ENCODE data around the gene CAND2.
A peak's percentile ranks its signal among the peaks of the same experiment; 100 is the strongest.

The CAND2 gene

GRCh38 chr3:12807601-12808359 is 11.3 kb downstream of the CAND2 start:
- no peak for DNase-seq

DNA sequence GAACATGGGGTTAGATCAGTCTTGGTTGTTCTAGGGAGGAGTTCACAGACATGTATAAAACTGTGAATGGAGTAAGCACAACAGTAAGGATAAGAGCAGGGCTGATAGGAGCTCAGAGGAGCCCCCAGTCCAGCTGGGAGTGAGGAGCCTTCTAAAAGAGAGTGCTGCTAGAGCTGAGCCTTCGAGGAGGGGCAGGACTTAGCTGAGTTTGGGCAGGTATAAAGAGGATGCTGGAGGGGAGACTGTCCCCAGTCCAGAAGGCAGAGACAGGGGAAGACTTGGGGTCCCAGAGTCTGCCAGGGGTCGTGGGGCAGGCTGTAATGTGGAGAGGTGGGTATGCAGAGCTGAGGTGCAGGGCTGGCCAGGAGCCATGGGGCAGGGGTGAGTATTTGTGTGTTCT is 12.1 kb downstream of the CAND2 start:
- no peak for DNase-seq

DNA sequence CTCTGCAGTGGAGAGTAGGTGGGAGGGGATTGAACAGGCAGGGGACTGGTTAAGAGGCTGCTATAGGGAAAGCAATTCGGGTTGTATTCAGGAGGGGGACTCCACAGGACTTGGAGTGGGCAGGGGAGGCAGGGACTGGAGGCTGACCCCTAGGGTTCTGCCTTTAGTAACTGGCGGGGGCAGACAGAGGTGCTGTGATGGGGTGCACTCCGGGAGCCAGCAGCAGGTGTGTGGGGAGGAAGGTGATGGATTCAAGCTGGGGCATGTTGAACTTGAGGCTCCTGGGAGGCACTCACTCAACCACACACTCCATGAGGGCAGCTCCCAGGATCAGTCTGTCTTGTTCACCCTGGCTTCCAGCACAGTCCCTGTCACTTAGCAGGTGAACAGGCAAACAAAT is 12.5 kb downstream of the CAND2 start:
- no peak for DNase-seq

GRCh38 chr3:12809435-12809834 is 13.0 kb downstream of the CAND2 start:
- no peak for DNase-seq

- peak; percentile 91 for DNase-seq
Observed at GRCh38 chr3:12810013-12810780, 13.7 kb downstream of the CAND2 start.

DNA sequence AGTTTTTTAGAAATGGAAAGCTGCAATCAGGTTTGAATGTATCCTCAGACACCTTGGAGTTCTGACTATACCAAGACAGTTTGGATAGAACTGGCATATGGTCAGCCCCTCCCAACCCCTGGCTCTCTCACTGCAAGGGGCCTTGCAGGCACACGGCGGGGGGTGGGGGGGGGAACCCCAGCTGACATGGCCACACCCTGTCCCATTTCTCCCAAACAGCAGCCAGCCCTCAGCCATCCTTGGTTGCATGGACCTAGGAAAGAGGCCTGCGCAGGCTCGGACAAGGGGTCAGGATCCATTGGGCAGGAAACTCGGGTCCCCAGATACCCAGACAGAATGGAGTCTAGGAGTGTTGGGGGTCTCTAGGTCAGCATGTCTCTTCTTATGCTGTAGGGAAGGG is 14.5 kb downstream of the CAND2 start:
- DNase-seq = no peak

GRCh38 chr3:12812812-12813211 is 16.3 kb downstream of the CAND2 start:
- no peak for DNase-seq

- DNase-seq = no peak
Observed at GRCh38 chr3:12813967-12814366, 17.5 kb downstream of the CAND2 start.

GRCh38 chr3:12815078-12815477 is 18.6 kb downstream of the CAND2 start:
- no peak for DNase-seq

- no peak for DNase-seq
Observed at GRCh38 chr3:12815719-12816118, 19.2 kb downstream of the CAND2 start.

- no peak for DNase-seq
Observed at GRCh38 chr3:12816521-12817342, 20.3 kb downstream of the CAND2 start.

GRCh38 chr3:12817343-12817710 is 20.8 kb downstream of the CAND2 start:
- DNase-seq = no peak

DNA sequence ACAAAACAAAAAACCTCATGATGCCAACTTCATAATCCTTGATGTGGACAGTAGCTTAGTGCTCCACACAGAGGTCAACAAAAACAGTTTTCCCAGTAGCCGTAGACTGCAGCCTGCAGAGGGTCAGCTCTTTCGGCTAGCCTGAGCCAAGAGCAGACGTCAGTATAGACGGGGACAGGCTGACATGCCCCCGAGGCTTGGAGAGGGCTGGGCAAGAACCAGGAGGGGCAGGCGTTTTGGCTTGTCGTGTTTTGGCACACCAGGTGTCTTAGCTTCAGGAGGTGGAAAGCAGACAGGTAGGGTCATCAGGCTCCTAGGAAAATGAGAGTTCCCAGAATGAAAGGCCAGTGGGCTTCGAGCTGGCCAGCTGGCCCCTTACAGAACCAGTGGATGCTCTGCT is 21.8 kb downstream of the CAND2 start:
- no peak for DNase-seq

GRCh38 chr3:12818773-12819172 is 22.3 kb downstream of the CAND2 start:
- no peak for DNase-seq

GRCh38 chr3:12822725-12823373 is 26.4 kb downstream of the CAND2 start:
- DNase-seq = no peak

GRCh38 chr3:12824299-12824698 is 27.8 kb downstream of the CAND2 start:
- DNase-seq = no peak

DNA sequence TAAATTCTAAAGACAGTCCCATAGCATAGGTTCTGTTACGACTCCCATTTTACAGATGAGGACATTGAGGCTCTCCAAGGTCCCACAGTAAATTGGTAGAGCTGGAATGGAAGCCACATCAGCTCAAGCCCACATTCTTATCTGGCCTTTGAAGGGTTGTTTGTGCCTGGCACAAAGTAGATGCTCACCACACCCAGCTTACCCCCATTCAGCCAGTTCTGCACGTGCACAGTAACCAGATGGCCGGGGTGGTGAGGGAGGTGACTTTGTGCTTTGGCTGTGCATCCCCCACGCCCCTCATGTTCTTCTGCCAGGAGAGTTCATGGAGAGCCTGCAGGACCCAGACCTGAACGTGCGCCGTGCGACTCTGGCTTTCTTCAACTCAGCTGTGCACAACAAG is 28.7 kb downstream of the CAND2 start:
- no peak for DNase-seq

- DNase-seq = no peak
Observed at GRCh38 chr3:12828751-12829150, 32.3 kb downstream of the CAND2 start.

- no peak for DNase-seq
Observed at GRCh38 chr3:12829404-12829803, 32.9 kb downstream of the CAND2 start.

DNA sequence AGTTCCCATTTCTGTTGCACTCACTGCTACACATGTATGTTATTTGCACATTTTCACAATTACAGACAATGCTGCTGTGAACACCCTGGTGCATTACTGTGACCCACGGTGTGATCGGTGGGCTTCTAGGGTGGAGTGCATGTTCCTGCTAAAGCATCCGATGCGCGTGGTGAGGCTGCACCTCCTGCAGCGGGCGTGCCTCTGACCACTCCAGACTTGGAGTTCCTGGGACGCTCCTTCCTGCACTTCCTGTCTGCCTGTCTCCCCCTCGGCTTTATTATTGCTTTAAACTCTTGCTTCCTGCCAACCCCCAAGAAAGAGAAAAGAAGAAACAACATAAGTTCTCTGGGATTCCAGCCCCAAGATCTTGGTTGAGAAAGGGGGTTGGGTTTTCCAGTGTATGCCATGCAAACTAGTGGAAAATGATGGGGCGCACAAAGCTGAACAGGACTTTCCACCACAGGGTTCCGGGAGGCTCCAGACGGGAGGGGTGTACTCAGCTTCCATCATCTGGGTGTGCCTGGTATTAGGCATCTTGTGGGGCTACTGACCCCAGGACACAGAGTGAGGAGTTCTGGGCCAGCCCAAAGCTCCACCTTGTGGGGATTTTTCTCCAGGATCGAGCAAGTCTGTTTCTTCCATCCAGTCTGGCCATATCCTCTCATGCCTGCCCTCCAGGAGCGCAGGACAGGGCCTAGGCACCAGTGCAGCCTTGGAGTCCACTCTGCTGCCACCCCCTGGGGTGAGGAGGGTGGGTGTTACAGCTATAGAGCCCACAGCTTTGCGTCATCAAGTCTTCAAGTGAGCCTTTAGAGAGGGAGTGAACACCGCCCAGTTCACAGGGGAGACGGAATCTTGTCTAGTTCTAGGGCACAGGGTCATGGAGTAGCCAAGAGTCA is 33.7 kb downstream of the CAND2 start:
- no peak for DNase-seq

DNA sequence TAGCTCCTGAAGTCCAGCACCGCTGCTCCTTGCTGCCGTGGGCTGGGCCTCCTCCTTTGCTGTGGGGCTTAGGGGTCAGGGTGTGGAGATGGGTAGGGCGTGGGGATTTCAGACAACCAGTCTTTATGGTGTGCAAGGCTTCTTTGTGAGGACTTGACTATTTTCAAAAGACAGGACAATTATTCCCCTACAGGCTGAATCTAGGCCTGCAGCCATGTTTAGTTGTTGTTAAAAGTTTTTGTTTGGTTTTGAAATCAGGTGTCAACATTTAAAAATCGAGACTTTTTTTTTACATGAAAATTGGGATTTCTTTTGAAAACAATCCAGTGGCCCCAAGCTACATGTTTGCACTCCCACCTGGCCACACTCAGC is 34.3 kb downstream of the CAND2 start:
- no peak for DNase-seq

DNA sequence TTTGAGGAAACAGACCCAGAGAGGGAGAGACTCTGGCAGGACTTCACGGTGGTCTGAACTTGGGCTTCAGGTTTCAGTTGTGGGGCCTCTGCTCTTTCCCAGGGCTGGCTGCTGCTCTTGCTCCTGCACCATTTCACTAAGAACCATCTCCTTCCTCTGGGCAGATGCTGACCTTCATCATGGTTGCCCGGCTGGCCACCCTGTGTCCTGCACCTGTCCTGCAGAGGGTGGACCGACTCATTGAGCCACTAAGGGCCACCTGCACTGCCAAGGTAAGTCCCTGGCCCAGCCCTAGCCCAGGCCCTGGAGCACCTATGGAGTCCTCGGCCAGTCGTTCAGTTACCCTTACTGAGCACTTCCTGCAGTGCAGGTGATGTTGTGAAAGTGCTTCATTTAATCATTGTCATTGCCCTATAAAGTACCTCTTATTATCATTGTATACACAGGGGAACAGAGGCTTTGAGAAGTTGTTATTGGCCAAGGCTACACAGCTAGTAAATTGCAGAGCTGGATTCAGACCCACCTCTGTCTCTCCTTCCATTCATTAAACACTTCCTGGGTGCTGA is 34.9 kb downstream of the CAND2 start:
- no peak for DNase-seq

All from fibroblast of skin of right biceps (primary cell).